Measurements from ENCODE around the gene CTTN. TPM values are rescaled to one million over a fixed set of nuclear protein-coding genes. Genes with fewer than 3 reads are reported as not detected.

CTTN gene
- total and polyA plus RNA-seq, 2 of the 8 experiments (the other 6 are each of a cell fraction or from before 2014, with no cell fraction given): 84.6 to 216 TPM

GRCh38 chr11:70474710-70475109 lies 76.4 kb downstream of the CTTN start:
- Histone ChIP-seq H2AFZ (ENCODE audit: low read length) (no peak overlapping the region), H2BK120ac (replicated peaks; ENCODE audit: low read depth, low read length) (no peak overlapping the region), H4K91ac (replicated peaks; ENCODE audit: insufficient read length, low read length) (no peak overlapping the region), H3K4ac (replicated peaks; ENCODE audit: insufficient read length, low read depth, low read length) (no peak overlapping the region), H3K56ac (replicated peaks; ENCODE audit: insufficient read length, low read depth, low read length) (no peak overlapping the region), H3K14ac (ENCODE audit: insufficient read length) (no peak overlapping the region), H3K79me2 (ENCODE audit: control insufficient read depth in 1 of 2, insufficient read depth in 2 of 2, low read length in 2 of 2) (no peaks in the 10 kb centered on the region), H3K23me2 (ENCODE audit: low read depth, low read length) (no peaks in the 10 kb centered on the region), H4K20me1 (replicated peaks in 1 of 2; ENCODE audit: control insufficient read depth in 1 of 2, insufficient read depth in 2 of 2, low read length in 2 of 2) (peaks cover 0 to 2% of the 10 kb centered on the region in 2 experiments), H4K5ac (ENCODE audit: insufficient read length, low read depth, low read length) (no peak overlapping the region), H2BK15ac (ENCODE audit: low read length) (no peak overlapping the region), H2BK20ac (ENCODE audit: low read length) (no peak overlapping the region), H2BK5ac (ENCODE audit: low read depth, low read length) (no peak overlapping the region), H3K18ac (ENCODE audit: extremely low read depth, low read length) (no peak overlapping the region), H3K27ac (ENCODE audit: low read depth, low read length) (no peak overlapping the region), H3K4me3 (ENCODE audit: extremely low read depth in 1 of 4, insufficient read depth in 2 of 4, low read depth in 3 of 4, low read length in 4 of 4) (no peak overlapping the region), H3K9ac (replicated peaks in 1 of 4; ENCODE audit: extremely low read depth in 1 of 4, low read depth in 3 of 4, low read length in 3 of 4) (no peak overlapping the region), H3K4me1 (replicated peaks in 1 of 4; ENCODE audit: control insufficient read depth in 3 of 4, insufficient read depth in 4 of 4, low read length in 3 of 4) (no peaks in the 10 kb centered on the region; a peak in 1 of 7 replicates), H3K4me2 (ENCODE audit: insufficient read depth in 1 of 2, low read depth in 2 of 2, low read length in 2 of 2) (no peak overlapping the region), H2BK12ac (ENCODE audit: low read depth, low read length) (no peak overlapping the region), H3K79me1 (ENCODE audit: low read depth, low read length) (no peaks in the 10 kb centered on the region), H3K27me3 (replicated peaks in 1 of 4; ENCODE audit: control insufficient read depth in 3 of 4, extremely low read depth in 1 of 4, insufficient read depth in 3 of 4, low read length in 3 of 4) (no peaks in the 10 kb centered on the region), H3K9me3 (ENCODE audit: insufficient read depth in 2 of 2, low read depth in 1 of 2, low read length in 1 of 2) (no peaks in the 10 kb centered on the region), H2AK5ac (ENCODE audit: low read depth, low read length) (no peak overlapping the region), H3K36me3 (ENCODE audit: control insufficient read depth in 2 of 4, insufficient read depth in 4 of 4, low read length in 3 of 4) (no peaks in the 10 kb centered on the region; a peak in 2 of 8 replicates), H3K23ac (ENCODE audit: insufficient read length) (no peak overlapping the region), H4K8ac (ENCODE audit: extremely low read depth, insufficient read depth, low read length) (no peak overlapping the region)
- ChIA-PET POLR2A (ENCODE audit: partially characterized antibody) (no interaction called here), CTCF (ENCODE audit: partially characterized antibody) (interaction anchor here (0.6 to 2.2 kb wide), 6 partner anchors 8 to 281 kb away, joined by 3 to 12 read pairs (median 4); no protein-coding TSS in a partner anchor)
- TF ChIP-seq EGR1 (IDR thresholded peaks at IDR 0.05; ENCODE audit: borderline replicate concordance, low read depth, low read length) (no peak), RBBP5 (IDR thresholded peaks at IDR 0.05; ENCODE audit: borderline replicate concordance, low read depth, low read length) (no peak), HDAC6 (IDR thresholded peaks at IDR 0.05; ENCODE audit: low read depth, low read length) (no peak), TCF12 (IDR thresholded peaks at IDR 0.05; ENCODE audit: low read depth, low read length) (no peak), KDM1A (IDR thresholded peaks at IDR 0.05; ENCODE audit: borderline replicate concordance, low read length) (no peak), TAF7 (optimal IDR thresholded peaks at IDR 0.05; ENCODE audit: borderline replicate concordance, low read depth, low read length) (no peak), FOSL1 (IDR thresholded peaks at IDR 0.05; ENCODE audit: insufficient read depth, low read depth, low read length) (no peak), USF2 (IDR thresholded peaks at IDR 0.05; ENCODE audit: low read length) (no peak), KDM5A (IDR thresholded peaks at IDR 0.05; ENCODE audit: low read length) (no peak), HDAC2 (IDR thresholded peaks at IDR 0.05; ENCODE audit: borderline replicate concordance in 1 of 2, low read depth in 2 of 2, low read length in 2 of 2) (no peak), SP4 (IDR thresholded peaks at IDR 0.05; ENCODE audit: low read length) (no peak), PHF8 (conservative IDR thresholded peaks at IDR 0.05; ENCODE audit: low read depth, low read length) (no peak)
- WGBS, 2 experiments (ENCODE audit: extremely low coverage in 1 of 2, insufficient coverage in 1 of 2, insufficient read length in 1 of 2, insufficient replicate concordance in 2 of 2, low coverage in 1 of 2, low lambda C conversion rate in 2 of 2, missing lambda C conversion rate in 1 of 2): 87% methylated on average over 8 of the region's 8 CpGs; no CpG with 5 or more reads in 1 of the 2 experiments
- DNase-seq (ENCODE audit: low read depth in 1 of 2, low spot score in 2 of 2) (no peak), FAIRE-seq (no peak)

Measured in H1 (cell line).